HG03575 (cell line): ENCODE results near the gene AP1G1.
A peak's percentile ranks its signal among the peaks of the same experiment; 100 is the strongest.
"Not testable (repeated sequence)": the region's sequence is repeated elsewhere in the genome, so short reads cannot be mapped to it uniquely, and the experiment has no call there.

ENCODE experiments used
- ATAC-seq: cut with Tn5 transposase; IDR thresholded peaks from one replicate; pipeline ENCODE4 v1.9.1; 2021; ENCODE audit not compliant: unreplicated experiment, insufficient number of reproducible peaks, low FRiP score; ENCODE audit errors: extremely low read depth

The AP1G1 gene

GRCh38 chr16:71808593-71809459, at the start of gene AP1G1:
Gene AP1G1, minus strand, starts transcription at chr16:71808834. Its CDS starts 19,355 bp downstream, at chr16:71789479.
- ATAC-seq: peak; percentile 55

- no peak for ATAC-seq
Observed at GRCh38 chr16:71855937-71856662, 47.5 kb upstream of the AP1G1 start.

GRCh38 chr16:71854369-71854948, 45.8 kb upstream of the AP1G1 start:
- ATAC-seq: no peak

- peak; percentile 37 for ATAC-seq
Observed at GRCh38 chr16:71853413-71853812, 44.8 kb upstream of the AP1G1 start.

- no peak for ATAC-seq
Observed at GRCh38 chr16:71852561-71852960, 43.9 kb upstream of the AP1G1 start.

- no peak for ATAC-seq
Observed at GRCh38 chr16:71852158-71852557, 43.5 kb upstream of the AP1G1 start.

- no peak for ATAC-seq
Observed at GRCh38 chr16:71851746-71852145, 43.1 kb upstream of the AP1G1 start.

- no peak for ATAC-seq
Observed at GRCh38 chr16:71848622-71849021, 40.0 kb upstream of the AP1G1 start.

GRCh38 chr16:71847096-71847495, 38.5 kb upstream of the AP1G1 start:
- no peak for ATAC-seq

GRCh38 chr16:71846431-71846830, 37.8 kb upstream of the AP1G1 start:
- ATAC-seq: no peak

- peak; percentile 39 for ATAC-seq
Observed at GRCh38 chr16:71845639-71846430, 37.2 kb upstream of the AP1G1 start, which contains the start of gene ATXN1L. Gene ATXN1L, plus strand, starts transcription at chr16:71845976. Its CDS starts 3,765 bp downstream, at chr16:71849741.

GRCh38 chr16:71843572-71843971, 34.9 kb upstream of the AP1G1 start:
- no peak for ATAC-seq

GRCh38 chr16:71840052-71840451, 31.4 kb upstream of the AP1G1 start:
- ATAC-seq: no peak

GRCh38 chr16:71837150-71837549, 28.5 kb upstream of the AP1G1 start:
- no peak for ATAC-seq

- no peak for ATAC-seq
Observed at GRCh38 chr16:71834291-71834690, 25.7 kb upstream of the AP1G1 start.

- not testable (repeated sequence) for ATAC-seq
Observed at GRCh38 chr16:71832112-71832511, 23.5 kb upstream of the AP1G1 start.

- ATAC-seq: not testable (repeated sequence)
Observed at GRCh38 chr16:71831698-71832097, 23.1 kb upstream of the AP1G1 start.

- no peak for ATAC-seq
Observed at GRCh38 chr16:71830359-71830758, 21.7 kb upstream of the AP1G1 start.

- ATAC-seq: no peak
Observed at GRCh38 chr16:71826533-71827017, 17.9 kb upstream of the AP1G1 start.
